H1 (cell line): ENCODE measurements around the gene ASCC2. TPM values are rescaled to one million over a fixed set of nuclear protein-coding genes. Genes with fewer than 3 reads are reported as not detected.

Experiments used
- ATF3 ChIP-seq: IDR thresholded peaks from 2 replicates; pipeline ENCODE4 v1.6.1; 2011; ENCODE audit warnings: low read depth, mild to moderate bottlenecking, low read length; ENCODE audit not compliant: insufficient read depth
- BACH1 ChIP-seq: IDR thresholded peaks from 2 replicates; pipeline ENCODE4 v1.6.1; 2012; ENCODE audit warnings: low read length, improper control_type of control experiment
- JUND ChIP-seq: IDR thresholded peaks from 2 replicates; pipeline ENCODE4 v1.6.1; 2011; ENCODE audit warnings: mild to moderate bottlenecking, improper control_type of control experiment, low read length
- KDM1A ChIP-seq: fragments of 200-600, 300-600 bp; sonication (generic); IDR thresholded peaks from 2 replicates; pipeline ENCODE4 v1.7.1; 2016; ENCODE audit warnings: mild to moderate bottlenecking, low read length, borderline replicate concordance
- MAX ChIP-seq: IDR thresholded peaks from 2 replicates; pipeline ENCODE4 v1.6.1; 2012; ENCODE audit warnings: inconsistent platforms
- RAD21 ChIP-seq, 2 experiments: IDR thresholded peaks in 1 of 2; conservative IDR thresholded peaks in 1 of 2; 2 replicates each; pipeline ENCODE4 v1.6.1; 2011; ENCODE audit warnings: low read depth in 2 of 2, low read length in 2 of 2, improper control_type of control experiment in 1 of 2, inconsistent platforms in 1 of 2, mild to moderate bottlenecking in 1 of 2, moderate library complexity in 1 of 2
- polyA plus RNA-seq, 7 experiments: library from polyadenylated mRNA; depleted of rRNA in 3 of 7; stranded (reverse) in 5 of 7; unstranded in 2 of 7; fragments of >200 nt in 5 of 7; fragments of 200-250 nt in 2 of 7; gene quantifications; 1 replicate in 5 of 7; 2 replicates in 1 of 7; 4 replicates in 1 of 7; pipeline versions ENCODE4 v1.2.1 to v1.2.3, GENCODE V29; 2011 to 2013; ENCODE audit warnings: missing spikeins in 2 of 7, mixed read lengths in 2 of 7
- total RNA-seq: library from RNA; stranded (reverse); fragmentation: NEBNext Ultra II Directional; extraction: Animal tissue kit (Norgen Biotek cat#: 25700); gene quantifications from 2 replicates; pipeline ENCODE4 v1.2.1, GENCODE V29; 2021

ASCC2 gene
- total and polyA plus RNA-seq, 2 of the 8 experiments (the other 6 are each of a cell fraction or from before 2014, with no cell fraction given), result 35.0 to 35.8 TPM

GRCh38 chr22:29769723-29770321 is 68.3 kb downstream of the ASCC2 start (continued):
- TF ChIP-seq JUND, result no peak
- TF ChIP-seq RAD21 (IDR thresholded peaks at IDR 0.05 in 1 of 2, conservative IDR thresholded peaks at IDR 0.05 in 1 of 2; ENCODE audit: low read depth in 2 of 2, low read length in 2 of 2), result no peak
- TF ChIP-seq KDM1A, result no peak
- TF ChIP-seq MAX, result no peak
- TF ChIP-seq ATF3, result no peak
- TF ChIP-seq BACH1, result no peak
